Neural cell (in vitro differentiated cells): ENCODE results near the gene ADAMTS15. TPM values are rescaled to one million over a fixed set of nuclear protein-coding genes. Genes with fewer than 3 reads are reported as not detected.

Experiments used
- H2AFZ ChIP-seq: fragments of 200-600, 300-800 bp; sonication (generic), shearing (Covaris generic); 2 replicates; pipeline ENCODE4 v1.6.0; 2014; ENCODE audit warnings: low read depth, mild to moderate bottlenecking, antibody characterized with exemption, low read length, moderate library complexity
- H3F3A ChIP-seq: fragments of 200-600 bp; shearing (Covaris generic); 2 replicates; pipeline ENCODE4 v1.6.1; 2016; ENCODE audit warnings: mild to moderate bottlenecking, moderate library complexity, mixed read lengths, antibody characterized with exemption, low read length; ENCODE audit not compliant: insufficient read depth, poor library complexity, severe bottlenecking
- H3K27ac ChIP-seq: fragments of 200-600, 300-800 bp; sonication (generic), shearing (Covaris generic); 2 replicates; pipeline ENCODE4 v1.5.1; 2014; ENCODE audit warnings: mild to moderate bottlenecking, low read length, moderate library complexity
- H3K27me3 ChIP-seq: fragments of 300-800, 200-600 bp; sonication (generic), shearing (Covaris generic); 2 replicates; pipeline ENCODE4 v1.6.0; 2014; ENCODE audit warnings: mild to moderate bottlenecking, low read depth, low read length, moderate library complexity; ENCODE audit not compliant: insufficient read depth
- H3K36me3 ChIP-seq: fragments of 300-800, 200-600 bp; sonication (generic), shearing (Covaris generic); 2 replicates; pipeline ENCODE4 v1.5.1; 2014; ENCODE audit warnings: mild to moderate bottlenecking, antibody characterized with exemption, low read length, moderate library complexity; ENCODE audit not compliant: insufficient read depth
- H3K4me2 ChIP-seq: fragments of 300-800, 200-600 bp; sonication (generic), shearing (Covaris generic); 2 replicates; pipeline ENCODE4 v1.6.0; 2014; ENCODE audit warnings: mild to moderate bottlenecking, low read length
- H3K4me3 ChIP-seq: fragments of 300-800, 200-600 bp; sonication (generic), shearing (Covaris generic); 2 replicates; pipeline ENCODE4 v1.5.1; 2014; ENCODE audit warnings: mild to moderate bottlenecking, low read length, moderate library complexity
- H3K79me2 ChIP-seq: fragments of 200-600 bp; shearing (Covaris generic); replicated peaks from 2 replicates; pipeline ENCODE4 v1.6.0; 2014; ENCODE audit warnings: mild to moderate bottlenecking, low read length, moderate library complexity; ENCODE audit not compliant: insufficient read depth
- H3K9ac ChIP-seq: fragments of 300-800, 200-600 bp; sonication (generic), shearing (Covaris generic); 2 replicates; pipeline ENCODE4 v1.6.1; 2016; ENCODE audit warnings: mild to moderate bottlenecking, low read length, mixed read lengths
- H3K9me2 ChIP-seq: fragments of 200-600 bp; shearing (Covaris generic); 2 replicates; pipeline ENCODE4 v1.6.1; 2016; ENCODE audit warnings: mild to moderate bottlenecking, low read length, mixed read lengths; ENCODE audit not compliant: insufficient read depth
- H3K9me3 ChIP-seq: fragments of 200-600, 300-800 bp; sonication (generic), shearing (Covaris generic); 2 replicates; pipeline ENCODE4 v1.6.1; 2016; ENCODE audit warnings: mild to moderate bottlenecking, mixed run types, low read length, moderate library complexity, mixed read lengths
- H4K20me1 ChIP-seq: fragments of 200-600 bp; shearing (Covaris generic); 2 replicates; pipeline ENCODE4 v1.6.1; 2016; ENCODE audit warnings: mild to moderate bottlenecking, mixed run types; ENCODE audit not compliant: insufficient read depth
- EP300 ChIP-seq: fragments of 450-650 bp; conservative IDR thresholded peaks from 2 replicates; pipeline ENCODE4 v1.6.1; 2014; ENCODE audit warnings: antibody characterized with exemption, mild to moderate bottlenecking, moderate library complexity; ENCODE audit not compliant: poor library complexity, severe bottlenecking
- EZH2 ChIP-seq: fragments of 200-600, 300-800 bp; shearing (Covaris generic), sonication (generic); IDR thresholded peaks from 2 replicates; pipeline ENCODE4 v1.6.1; 2014; ENCODE audit warnings: antibody characterized with exemption, low read length, borderline replicate concordance, mild to moderate bottlenecking; ENCODE audit not compliant: insufficient read depth, poor library complexity, severe bottlenecking
- MXI1 ChIP-seq: fragments of 450-650 bp; conservative IDR thresholded peaks from 2 replicates; pipeline ENCODE4 v1.6.1; 2014; ENCODE audit warnings: antibody characterized with exemption, mild to moderate bottlenecking; ENCODE audit not compliant: poor library complexity, severe bottlenecking
- POLR2AphosphoS5 ChIP-seq: IDR thresholded peaks from 2 replicates; pipeline ENCODE4 v1.6.1; 2012
- RAD21 ChIP-seq: fragments of 450-650 bp; conservative IDR thresholded peaks from 2 replicates; pipeline ENCODE4 v1.6.1; 2014; ENCODE audit warnings: antibody characterized with exemption, mild to moderate bottlenecking, moderate library complexity
- SMC3 ChIP-seq: fragments of 450-650 bp; conservative IDR thresholded peaks from 2 replicates; pipeline ENCODE4 v1.6.1; 2014; ENCODE audit warnings: antibody characterized with exemption, mild to moderate bottlenecking, moderate library complexity; ENCODE audit not compliant: poor library complexity
- TAF1 ChIP-seq: IDR thresholded peaks from 2 replicates; pipeline ENCODE4 v1.6.1; 2012; ENCODE audit warnings: low read depth
- polyA plus RNA-seq: library from polyadenylated mRNA; depleted of rRNA; stranded (reverse); fragments of >200 nt; gene quantifications from 2 replicates; pipeline ENCODE4 v1.2.3, GENCODE V29; 2014
- TF ChIP-seq, protein P1 (sequence below): fragments of 450-650 bp; IDR thresholded peaks from 2 replicates; pipeline ENCODE4 v1.5.1; 2014; ENCODE audit warnings: antibody characterized with exemption, mild to moderate bottlenecking, moderate library complexity; ENCODE audit not compliant: poor library complexity, severe bottlenecking
- TF ChIP-seq, protein P2 (sequence below): IDR thresholded peaks from 2 replicates; pipeline ENCODE4 v1.6.1; 2012; ENCODE audit warnings: borderline replicate concordance

ADAMTS15 gene
- polyA plus RNA-seq, 1 donor from 2014 or later, result 1.1 TPM

DNA sequence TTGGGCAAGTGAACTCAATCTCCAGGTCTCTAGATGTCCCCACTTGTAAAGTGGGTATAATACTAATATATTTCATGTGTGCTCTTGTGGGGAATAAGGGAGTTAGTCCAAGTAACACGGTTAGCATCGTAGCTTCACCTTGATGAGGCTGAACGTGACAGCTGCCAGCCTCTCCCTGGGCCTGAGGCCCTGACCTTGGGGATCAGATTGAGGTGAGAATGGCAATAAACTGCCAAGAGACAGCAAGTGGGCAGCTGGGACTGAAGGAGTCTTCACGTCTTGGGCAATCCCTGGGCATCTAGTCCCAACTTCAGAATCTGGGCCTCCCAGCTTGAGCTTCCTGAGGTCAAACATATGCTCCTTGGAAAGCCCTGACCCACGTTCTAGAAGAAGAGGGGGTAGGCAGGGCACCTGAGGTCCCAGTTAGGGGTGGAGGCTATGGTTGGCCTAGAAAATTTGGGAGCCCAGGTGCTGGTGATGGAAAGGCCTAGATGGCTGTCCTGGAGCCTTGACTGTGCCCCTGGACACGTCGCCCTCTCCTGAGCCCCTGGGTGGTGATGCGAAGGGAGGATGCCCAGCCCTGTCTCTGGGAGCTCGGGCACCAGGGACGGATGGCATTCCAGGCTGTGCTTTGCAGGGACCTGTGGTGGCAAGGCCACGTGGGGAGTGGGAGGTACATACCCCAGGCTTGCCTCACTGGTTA lies 23.4 kb downstream of the ADAMTS15 start:
- Histone ChIP-seq H3K27me3 (no peaks in the 10 kb centered on the region), H3K79me2 (no peaks in the 10 kb centered on the region), H3K9me3 (no peaks in the 10 kb centered on the region), H3K36me3 (no peaks in the 10 kb centered on the region), H3K9ac (no peak overlapping the region), H3F3A (no peaks in the 10 kb centered on the region), H3K4me3 (no peak overlapping the region), H2AFZ (no peak overlapping the region), H3K9me2 (no peaks in the 10 kb centered on the region), H3K4me2 (no peak overlapping the region), H4K20me1 (no peaks in the 10 kb centered on the region), H3K27ac (no peak overlapping the region)
- no peak for TF ChIP-seq POLR2AphosphoS5

DNA sequence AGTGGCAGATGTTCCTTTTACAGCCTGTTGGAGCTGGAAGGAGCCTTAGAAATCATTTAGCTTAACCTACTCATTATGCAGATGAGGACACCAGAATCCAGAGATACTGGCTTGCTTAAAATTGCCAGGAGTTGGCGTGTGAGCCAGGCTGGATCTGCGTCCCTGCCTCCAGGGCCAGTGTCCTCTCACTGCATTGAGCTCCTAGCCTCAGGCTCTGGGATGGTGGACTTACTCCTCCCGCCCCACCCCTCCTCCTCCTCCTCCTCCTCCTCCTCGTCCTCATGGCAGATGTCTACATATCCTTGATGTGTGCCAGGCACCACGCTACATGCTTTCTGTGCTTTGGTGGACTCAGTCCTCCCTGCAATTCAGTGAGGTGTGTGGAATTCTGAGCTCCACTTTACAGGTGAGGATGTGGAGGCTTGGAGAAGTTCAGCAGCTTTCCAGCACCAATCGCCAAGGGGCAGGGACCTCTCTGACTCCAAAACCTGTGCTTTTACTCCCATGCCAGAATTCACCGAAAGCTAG lies 24.1 kb downstream of the ADAMTS15 start:
- no peak for TF ChIP-seq EP300
- H3K27ac ChIP-seq, result no peak overlapping the region

DNA sequence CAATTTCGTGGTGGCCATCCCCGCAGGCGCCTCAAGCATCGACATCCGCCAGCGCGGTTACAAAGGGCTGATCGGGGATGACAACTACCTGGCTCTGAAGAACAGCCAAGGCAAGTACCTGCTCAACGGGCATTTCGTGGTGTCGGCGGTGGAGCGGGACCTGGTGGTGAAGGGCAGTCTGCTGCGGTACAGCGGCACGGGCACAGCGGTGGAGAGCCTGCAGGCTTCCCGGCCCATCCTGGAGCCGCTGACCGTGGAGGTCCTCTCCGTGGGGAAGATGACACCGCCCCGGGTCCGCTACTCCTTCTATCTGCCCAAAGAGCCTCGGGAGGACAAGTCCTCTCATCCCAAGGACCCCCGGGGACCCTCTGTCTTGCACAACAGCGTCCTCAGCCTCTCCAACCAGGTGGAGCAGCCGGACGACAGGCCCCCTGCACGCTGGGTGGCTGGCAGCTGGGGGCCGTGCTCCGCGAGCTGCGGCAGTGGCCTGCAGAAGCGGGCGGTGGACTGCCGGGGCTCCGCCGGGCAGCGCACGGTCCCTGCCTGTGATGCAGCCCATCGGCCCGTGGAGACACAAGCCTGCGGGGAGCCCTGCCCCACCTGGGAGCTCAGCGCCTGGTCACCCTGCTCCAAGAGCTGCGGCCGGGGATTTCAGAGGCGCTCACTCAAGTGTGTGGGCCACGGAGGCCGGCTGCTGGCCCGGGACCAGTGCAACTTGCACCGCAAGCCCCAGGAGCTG lies 24.8 kb downstream of the ADAMTS15 start:
- no peaks in the 10 kb centered on the region for H4K20me1 ChIP-seq
- no peaks in the 10 kb centered on the region for H3K9me3 ChIP-seq
- TF ChIP-seq POLR2AphosphoS5, result no peak
- no peak for TF ChIP-seq EZH2
- no peak for TF ChIP-seq EP300
- no peak for TF ChIP-seq MXI1
- TF ChIP-seq TAF1, result no peak
- TF ChIP-seq, protein P1, sequence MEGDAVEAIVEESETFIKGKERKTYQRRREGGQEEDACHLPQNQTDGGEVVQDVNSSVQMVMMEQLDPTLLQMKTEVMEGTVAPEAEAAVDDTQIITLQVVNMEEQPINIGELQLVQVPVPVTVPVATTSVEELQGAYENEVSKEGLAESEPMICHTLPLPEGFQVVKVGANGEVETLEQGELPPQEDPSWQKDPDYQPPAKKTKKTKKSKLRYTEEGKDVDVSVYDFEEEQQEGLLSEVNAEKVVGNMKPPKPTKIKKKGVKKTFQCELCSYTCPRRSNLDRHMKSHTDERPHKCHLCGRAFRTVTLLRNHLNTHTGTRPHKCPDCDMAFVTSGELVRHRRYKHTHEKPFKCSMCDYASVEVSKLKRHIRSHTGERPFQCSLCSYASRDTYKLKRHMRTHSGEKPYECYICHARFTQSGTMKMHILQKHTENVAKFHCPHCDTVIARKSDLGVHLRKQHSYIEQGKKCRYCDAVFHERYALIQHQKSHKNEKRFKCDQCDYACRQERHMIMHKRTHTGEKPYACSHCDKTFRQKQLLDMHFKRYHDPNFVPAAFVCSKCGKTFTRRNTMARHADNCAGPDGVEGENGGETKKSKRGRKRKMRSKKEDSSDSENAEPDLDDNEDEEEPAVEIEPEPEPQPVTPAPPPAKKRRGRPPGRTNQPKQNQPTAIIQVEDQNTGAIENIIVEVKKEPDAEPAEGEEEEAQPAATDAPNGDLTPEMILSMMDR, result no peak
- TF ChIP-seq, protein P2, sequence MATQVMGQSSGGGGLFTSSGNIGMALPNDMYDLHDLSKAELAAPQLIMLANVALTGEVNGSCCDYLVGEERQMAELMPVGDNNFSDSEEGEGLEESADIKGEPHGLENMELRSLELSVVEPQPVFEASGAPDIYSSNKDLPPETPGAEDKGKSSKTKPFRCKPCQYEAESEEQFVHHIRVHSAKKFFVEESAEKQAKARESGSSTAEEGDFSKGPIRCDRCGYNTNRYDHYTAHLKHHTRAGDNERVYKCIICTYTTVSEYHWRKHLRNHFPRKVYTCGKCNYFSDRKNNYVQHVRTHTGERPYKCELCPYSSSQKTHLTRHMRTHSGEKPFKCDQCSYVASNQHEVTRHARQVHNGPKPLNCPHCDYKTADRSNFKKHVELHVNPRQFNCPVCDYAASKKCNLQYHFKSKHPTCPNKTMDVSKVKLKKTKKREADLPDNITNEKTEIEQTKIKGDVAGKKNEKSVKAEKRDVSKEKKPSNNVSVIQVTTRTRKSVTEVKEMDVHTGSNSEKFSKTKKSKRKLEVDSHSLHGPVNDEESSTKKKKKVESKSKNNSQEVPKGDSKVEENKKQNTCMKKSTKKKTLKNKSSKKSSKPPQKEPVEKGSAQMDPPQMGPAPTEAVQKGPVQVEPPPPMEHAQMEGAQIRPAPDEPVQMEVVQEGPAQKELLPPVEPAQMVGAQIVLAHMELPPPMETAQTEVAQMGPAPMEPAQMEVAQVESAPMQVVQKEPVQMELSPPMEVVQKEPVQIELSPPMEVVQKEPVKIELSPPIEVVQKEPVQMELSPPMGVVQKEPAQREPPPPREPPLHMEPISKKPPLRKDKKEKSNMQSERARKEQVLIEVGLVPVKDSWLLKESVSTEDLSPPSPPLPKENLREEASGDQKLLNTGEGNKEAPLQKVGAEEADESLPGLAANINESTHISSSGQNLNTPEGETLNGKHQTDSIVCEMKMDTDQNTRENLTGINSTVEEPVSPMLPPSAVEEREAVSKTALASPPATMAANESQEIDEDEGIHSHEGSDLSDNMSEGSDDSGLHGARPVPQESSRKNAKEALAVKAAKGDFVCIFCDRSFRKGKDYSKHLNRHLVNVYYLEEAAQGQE, result no peak
- no peak for TF ChIP-seq SMC3
- no peak for TF ChIP-seq RAD21
- no peak overlapping the region for H2AFZ ChIP-seq
- H3K9me2 ChIP-seq, result no peaks in the 10 kb centered on the region
- H3K9ac ChIP-seq, result no peak overlapping the region
- H3K27ac ChIP-seq, result no peak overlapping the region
- H3K4me2 ChIP-seq, result no peak overlapping the region
- no peaks in the 10 kb centered on the region for H3K27me3 ChIP-seq
- H3K36me3 ChIP-seq, result no peaks in the 10 kb centered on the region
- H3K79me2 ChIP-seq, result no peaks in the 10 kb centered on the region
- H3F3A ChIP-seq, result no peaks in the 10 kb centered on the region
- H3K4me3 ChIP-seq, result no peak overlapping the region

More for the DNA sequence above, 24.1 kb downstream of the ADAMTS15 start:
- Histone ChIP-seq H3F3A (no peaks in the 10 kb centered on the region), H3K9me3 (no peaks in the 10 kb centered on the region), H3K27me3 (no peaks in the 10 kb centered on the region), H3K9ac (no peak overlapping the region), H4K20me1 (no peaks in the 10 kb centered on the region), H2AFZ (no peak overlapping the region), H3K4me3 (no peak overlapping the region), H3K79me2 (no peaks in the 10 kb centered on the region), H3K36me3 (no peaks in the 10 kb centered on the region), H3K4me2 (no peak overlapping the region), H3K9me2 (no peaks in the 10 kb centered on the region)
